ENCODE measurements around the gene MAGI1.

The MAGI1 gene

GRCh38 chr3:65716071-65716751, 322.5 kb downstream of the MAGI1 start:
- DNase-seq (ENCODE audit: low read depth in 3 of 3) = no peak

DNA sequence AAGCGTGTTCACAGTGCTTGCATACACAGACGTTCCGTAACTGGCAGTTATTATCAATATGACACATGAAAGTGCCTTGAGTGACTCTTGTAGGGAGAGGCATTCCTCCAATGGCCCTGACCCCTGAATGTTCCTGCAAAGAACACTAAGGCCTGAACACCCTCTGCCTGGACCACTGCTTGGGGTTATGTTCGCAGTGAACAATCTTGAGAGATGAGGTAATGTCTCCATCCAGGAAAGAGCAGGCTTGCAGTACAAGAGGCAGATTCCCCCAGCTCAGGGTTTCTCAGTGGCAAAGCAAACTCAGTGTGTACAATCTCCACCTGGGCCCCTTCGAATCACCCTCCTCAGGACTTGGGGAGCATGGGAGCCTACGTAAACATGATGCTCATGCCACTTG, 324.6 kb downstream of the MAGI1 start:
- no peak for DNase-seq (ENCODE audit: low read depth in 3 of 3)

GRCh38 chr3:65713016-65713415, 325.7 kb downstream of the MAGI1 start:
- no peak for DNase-seq (ENCODE audit: low read depth in 3 of 3)

DNA sequence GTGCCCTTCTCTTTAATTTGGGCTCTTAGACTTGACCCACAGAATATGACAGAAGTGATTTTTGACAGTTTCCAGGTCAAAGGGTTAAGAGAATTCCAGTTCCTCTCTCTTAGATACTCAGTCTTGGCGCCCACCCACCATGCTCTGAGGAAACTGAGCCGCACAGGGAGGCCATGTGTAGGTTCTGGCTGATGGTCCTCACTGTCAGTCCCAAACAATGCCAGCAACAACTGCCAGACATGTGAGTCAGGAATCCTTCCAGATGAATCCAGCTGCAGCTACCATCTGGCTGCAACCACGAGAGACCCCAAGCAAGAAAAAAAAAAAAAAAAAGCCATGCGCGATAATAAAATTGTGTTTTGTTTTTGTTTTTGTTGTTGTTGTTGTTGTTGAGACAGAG, 326.6 kb downstream of the MAGI1 start:
- DNase-seq (ENCODE audit: low read depth in 3 of 3) = no peak

DNA sequence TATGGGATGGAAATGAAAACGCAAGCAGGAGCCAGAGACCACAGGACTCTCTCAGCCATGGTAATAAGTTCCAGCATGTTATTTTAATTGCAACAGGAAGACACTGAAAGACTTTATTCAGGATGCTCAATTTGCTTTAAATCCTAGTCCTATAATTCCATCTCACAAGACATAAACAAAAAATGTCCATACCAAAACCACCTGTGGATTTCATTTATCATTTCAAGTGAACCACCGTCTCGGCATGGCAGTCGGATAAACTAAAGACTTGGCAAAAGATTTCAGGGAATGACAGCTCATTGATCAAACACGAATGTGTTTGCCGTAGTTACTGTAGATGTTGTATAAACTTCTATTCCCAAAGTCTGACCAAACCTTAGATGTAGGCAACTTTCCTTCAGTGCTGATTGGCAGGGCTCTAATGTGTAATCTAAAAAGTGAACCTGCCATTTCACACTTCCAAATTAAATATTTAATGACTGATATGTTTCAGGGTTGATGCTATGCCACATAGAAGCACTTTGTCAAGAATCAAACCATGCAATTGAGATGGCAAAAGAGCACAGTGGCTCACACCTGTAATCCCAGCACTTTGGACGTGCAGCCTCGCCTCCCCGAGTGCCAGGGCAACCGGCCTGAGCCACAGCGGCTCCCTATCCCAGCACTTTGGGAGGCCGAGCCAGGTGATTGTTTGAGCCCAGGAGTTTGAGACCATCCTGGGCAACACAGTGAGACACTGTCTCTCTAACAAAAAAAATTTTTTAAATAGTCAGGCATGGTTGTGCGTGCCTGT, 331.7 kb downstream of the MAGI1 start:
- DNase-seq (ENCODE audit: low read depth in 3 of 3) = no peak

DNA sequence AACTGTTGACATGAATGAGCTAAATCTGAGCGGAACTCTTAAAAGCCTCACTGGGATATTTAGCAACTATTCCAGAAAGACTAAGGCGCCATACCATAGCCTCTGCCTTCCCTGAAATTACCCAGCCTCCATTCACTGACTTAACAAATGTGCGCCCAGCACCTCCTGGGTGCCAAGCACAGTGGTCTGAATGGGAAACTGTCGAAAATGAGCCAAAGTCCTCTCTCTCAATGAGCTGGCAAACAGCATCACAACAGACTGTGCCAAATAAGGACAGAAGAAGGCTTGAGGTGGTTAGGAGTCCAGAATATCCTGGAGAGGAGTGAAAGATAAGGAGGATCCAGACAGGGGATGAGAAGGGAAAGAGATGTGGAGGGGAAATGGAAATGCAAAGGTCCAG, 332.4 kb downstream of the MAGI1 start:
- DNase-seq (ENCODE audit: low read depth in 3 of 3) = no peak

DNA sequence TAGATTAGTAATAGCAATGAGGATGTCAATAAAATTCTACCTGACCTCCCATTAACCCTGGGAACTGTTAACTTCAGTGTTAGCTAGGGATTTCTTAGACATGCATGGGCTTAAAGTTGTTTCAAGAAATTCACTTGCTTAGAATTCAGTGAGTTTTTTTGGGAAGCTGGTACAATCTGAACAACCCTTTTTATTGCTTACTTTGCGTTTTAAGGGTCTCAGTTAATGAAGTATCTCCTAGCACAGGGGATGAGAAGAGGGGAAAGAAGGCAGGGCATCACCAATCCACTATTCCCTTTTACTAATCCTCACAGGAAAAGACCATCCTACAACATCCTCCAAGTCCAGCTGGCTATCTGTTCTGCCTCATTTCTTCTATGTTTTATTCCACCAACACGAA, 334.9 kb downstream of the MAGI1 start:
- no peak for DNase-seq (ENCODE audit: low read depth in 3 of 3)

DNA sequence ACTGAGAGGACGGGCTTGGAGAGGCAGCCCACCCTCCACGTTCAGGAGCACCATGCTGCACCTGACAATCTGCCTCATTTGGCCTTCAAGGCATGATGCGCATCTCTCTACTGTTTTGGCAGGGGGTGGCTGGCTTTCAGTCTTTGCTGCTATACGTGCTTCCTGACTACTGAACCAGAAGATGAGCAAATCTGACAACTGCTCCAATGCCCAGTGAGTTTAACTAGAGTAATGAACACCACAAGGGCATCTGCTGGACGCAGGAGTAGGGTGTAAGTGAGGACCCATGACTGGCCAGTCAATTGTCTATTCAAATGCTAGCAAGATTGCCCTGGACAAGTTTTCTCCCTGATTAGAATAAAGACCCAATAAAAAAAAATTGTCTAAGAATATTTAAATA, 335.7 kb downstream of the MAGI1 start:
- DNase-seq (ENCODE audit: low read depth in 3 of 3) = no peak

GRCh38 chr3:65702202-65702601, 336.5 kb downstream of the MAGI1 start:
- DNase-seq (ENCODE audit: low read depth in 3 of 3) = no peak

DNA sequence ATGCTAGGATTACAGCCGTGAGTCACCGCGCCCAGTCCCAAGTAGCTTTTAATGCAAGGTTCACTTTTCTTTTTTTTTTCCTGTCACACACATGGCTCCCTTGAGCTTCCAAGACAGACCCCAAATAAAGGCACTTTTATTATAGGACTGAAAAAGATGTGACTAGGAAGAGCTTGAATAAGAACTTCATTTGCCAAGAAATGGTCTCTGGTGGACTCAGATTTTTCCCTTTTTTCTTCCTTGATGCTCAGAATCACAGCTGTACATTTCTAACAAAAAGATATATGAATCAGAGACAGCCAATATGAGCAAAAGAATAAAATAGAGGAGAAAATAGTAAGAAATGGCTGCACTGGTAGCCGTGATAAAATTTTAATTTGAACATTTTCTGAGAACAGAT, 337.2 kb downstream of the MAGI1 start:
- DNase-seq (ENCODE audit: low read depth in 3 of 3) = no peak

- DNase-seq (ENCODE audit: low read depth in 3 of 3) = no peak
Observed at GRCh38 chr3:65689436-65689835, 349.3 kb downstream of the MAGI1 start.

DNA sequence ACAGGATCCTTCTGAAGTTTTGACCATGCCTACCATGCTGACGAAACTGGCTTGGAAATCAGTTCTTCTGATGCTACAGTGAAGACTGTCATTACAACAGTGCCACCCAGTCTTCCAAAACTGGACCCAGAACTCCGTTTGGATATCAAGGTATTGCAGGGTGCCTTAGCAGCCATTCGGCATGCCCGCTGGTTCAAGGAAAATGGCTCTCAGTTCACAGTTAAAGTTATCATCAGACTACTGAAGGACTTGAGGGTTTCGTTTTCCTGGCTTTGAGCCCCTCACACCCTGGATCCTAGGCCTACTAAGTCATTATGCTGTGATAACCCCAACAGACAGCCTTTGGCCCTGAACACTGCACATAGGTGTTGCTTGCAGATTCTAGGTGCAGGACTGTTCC, 351.0 kb downstream of the MAGI1 start:
- no peak for DNase-seq (ENCODE audit: low read depth in 3 of 3)

- DNase-seq (ENCODE audit: low read depth in 3 of 3) = no peak
Observed at GRCh38 chr3:65685621-65686235, 353.0 kb downstream of the MAGI1 start.

DNA sequence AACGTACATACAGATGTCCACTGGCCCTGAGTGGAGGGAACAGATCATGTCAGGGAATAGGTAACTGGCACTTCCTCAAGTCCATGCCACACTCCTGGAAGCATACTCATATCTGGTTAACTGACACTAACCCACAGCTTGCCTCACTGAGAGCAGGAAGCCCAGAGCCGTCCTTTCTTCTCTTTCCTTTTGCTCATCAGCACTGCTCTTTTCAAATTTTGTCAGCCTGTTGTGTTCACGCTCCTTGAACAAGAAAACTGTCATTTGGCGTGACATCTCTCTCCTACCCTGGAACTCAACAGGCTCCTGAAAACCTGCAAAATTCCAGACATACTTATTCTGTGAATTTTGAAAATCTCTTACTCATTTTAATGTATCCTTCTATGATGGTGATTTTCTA, 360.2 kb downstream of the MAGI1 start:
- DNase-seq (ENCODE audit: low read depth in 3 of 3) = no peak

DNA sequence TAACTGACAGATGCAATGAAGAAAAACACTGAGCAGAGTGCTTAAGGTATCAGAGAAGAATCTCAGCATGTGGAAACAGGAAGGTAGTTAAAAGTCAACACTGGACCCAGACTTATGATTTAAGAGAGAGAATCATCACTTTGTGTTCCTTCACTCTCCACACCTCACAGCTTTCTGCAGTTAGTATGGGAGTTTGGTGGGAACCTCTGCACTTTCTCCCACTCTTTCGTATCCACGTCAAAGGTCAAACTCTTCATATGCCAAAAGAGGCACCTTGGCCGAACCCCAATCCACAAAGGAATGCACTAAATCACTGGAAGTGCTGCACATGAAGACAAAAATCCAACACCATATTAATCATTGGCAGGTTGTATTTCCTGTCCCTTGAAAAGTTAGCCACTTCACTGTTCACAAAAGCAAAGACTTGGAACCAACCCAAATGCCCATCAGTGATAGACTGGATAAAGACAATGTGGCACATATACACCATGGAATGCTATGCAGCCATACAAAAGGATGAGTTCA, 361.2 kb downstream of the MAGI1 start:
- no peak for DNase-seq (ENCODE audit: low read depth in 3 of 3)

GRCh38 chr3:65676580-65676979, 362.1 kb downstream of the MAGI1 start:
- no peak for DNase-seq (ENCODE audit: low read depth in 3 of 3)

DNA sequence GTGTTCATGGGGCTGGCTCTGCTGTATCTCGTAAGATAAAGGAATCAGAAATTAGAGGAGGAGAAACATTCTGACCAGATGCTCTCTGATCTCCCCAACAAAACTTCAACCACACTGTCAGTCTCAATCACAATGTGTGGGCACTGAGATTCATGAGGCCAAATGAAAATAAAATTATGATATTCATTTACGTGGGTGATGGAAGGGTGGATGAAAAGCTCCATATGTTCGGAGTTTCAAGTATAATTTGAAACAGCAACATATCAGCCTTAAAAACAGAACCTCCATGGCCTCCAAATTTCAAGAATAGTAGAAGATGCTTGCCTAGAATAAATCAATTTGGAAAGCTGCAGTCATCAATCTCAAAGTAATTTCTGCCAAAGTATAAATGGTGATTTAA, 363.7 kb downstream of the MAGI1 start:
- no peak for DNase-seq (ENCODE audit: low read depth in 3 of 3)

DNA sequence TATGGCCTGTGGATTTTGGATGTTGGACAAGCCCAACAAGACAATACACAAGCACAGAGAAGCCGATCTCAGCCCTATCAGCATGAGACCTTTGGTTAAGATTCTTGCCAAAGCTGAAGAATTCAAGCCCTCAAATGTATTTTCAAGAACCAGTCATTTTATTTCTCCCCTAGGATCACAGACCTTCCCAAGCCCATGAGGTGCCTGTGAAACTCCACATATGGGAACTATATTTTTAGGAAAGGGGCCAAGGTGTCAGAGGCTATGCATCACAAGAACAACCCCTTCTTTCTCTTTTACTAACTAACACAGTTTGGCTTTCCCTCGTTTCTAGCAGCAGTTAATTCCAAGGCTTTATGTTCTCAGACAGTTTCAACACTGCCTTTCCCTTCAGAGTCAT, 364.5 kb downstream of the MAGI1 start:
- no peak for DNase-seq (ENCODE audit: low read depth in 3 of 3)

DNA sequence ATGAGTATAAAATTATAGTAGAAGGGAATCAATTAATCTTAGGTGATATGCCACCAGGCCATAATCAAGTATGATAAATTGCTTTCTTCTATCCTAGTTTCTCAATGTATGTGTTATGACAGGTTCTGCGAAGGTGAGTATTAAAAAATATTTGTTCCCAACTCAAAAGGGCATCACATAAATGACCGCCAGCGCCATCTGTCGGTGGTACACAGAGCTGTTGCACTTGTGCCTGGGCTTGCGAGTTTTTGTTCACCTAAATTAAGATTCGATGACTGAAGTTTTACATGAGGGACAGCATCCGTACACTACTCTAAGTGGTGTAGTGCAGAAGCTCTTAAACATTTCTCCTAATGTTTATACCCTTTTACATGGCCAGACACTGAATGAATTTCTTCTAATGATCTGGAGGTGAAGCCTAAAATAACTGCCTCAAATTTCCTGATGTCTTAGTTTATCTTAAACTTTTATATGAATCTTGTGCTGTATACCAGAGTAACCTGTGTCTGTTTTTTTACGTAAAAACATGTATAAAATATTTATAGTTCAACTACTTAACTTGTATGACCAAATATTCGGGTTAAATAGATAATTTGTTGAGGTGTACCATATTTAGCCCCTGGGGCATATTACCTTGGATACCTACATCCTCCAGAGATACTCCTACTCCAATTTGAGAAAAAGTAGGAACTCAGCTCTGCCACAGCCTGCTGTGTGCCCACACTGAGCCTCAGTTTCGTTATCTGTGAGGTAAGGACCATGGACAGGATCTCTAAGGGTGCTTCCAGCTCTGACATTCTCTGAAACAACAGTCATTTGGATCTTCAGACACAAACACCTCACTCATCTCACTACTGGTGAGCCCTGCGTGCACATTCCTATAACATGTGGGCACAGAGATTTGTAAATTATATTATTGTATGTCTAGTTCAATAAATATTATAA, 365.6 kb downstream of the MAGI1 start:
- no peak for DNase-seq (ENCODE audit: low read depth in 3 of 3)

- DNase-seq (ENCODE audit: low read depth in 3 of 3) = no peak
Observed at GRCh38 chr3:65672061-65672460, 366.7 kb downstream of the MAGI1 start.

GRCh38 chr3:65671004-65671403, 367.7 kb downstream of the MAGI1 start:
- no peak for DNase-seq (ENCODE audit: low read depth in 3 of 3)
